Metanephros (tissue), 2 donors: Measurements from ENCODE around the gene NAT10. TPM values are rescaled to one million over a fixed set of nuclear protein-coding genes. Genes with fewer than 3 reads are reported as not detected.

ENCODE experiments used
- small RNA-seq: library from RNA; depleted of rRNA; stranded (forward); fragments of <200 nt; gene quantifications from one replicate; pipeline ENCODE3, GENCODE V24; 2014; ENCODE audit warnings: low replicate concordance
- total RNA-seq: library from RNA; depleted of rRNA; stranded (reverse); fragments of >200 nt; gene quantifications from one replicate; pipeline ENCODE4 v1.2.3, GENCODE V29; 2014

The NAT10 gene
- 23.8 TPM for total RNA-seq

GRCh38 chr11:34105079-34105956, at the start of gene NAT10:
NAT10 (plus strand) TSS chr11:34105629; CDS start chr11:34108226, 2,597 bp downstream.

Small RNA genes within 50 kb of the gene (small RNA-seq; reads per million reads assigned to genes)
- not detected for gene RF00019

Other genes with a start within 250 kb of the NAT10 start
- gene LMO2, start 213.6 kb upstream of the NAT10 start, total RNA-seq: 29.8 TPM
- 231 TPM for gene CAPRIN1, start 53.9 kb upstream of the NAT10 start, total RNA-seq